MM.1S (cell line): ENCODE measurements around the gene GFI1.

Experiments
- CTCF ChIP-seq: fragments of 300-600 bp; sonication (generic); IDR thresholded peaks from 2 replicates; pipeline ENCODE4 v1.5.1; 2016; ENCODE audit warnings: antibody characterized with exemption, low read length, mixed read lengths
- EZH2 ChIP-seq: fragments of 300-600 bp; sonication (generic); optimal IDR thresholded peaks from 2 replicates; pipeline ENCODE3; 2017; ENCODE audit warnings: low read depth, mild to moderate bottlenecking, antibody characterized with exemption, low read length, mixed read lengths
- EZH2phosphoT487 ChIP-seq: fragments of 300-600 bp; sonication (generic); IDR thresholded peaks from 2 replicates; pipeline ENCODE4 v1.6.1; 2018; ENCODE audit warnings: antibody characterized with exemption, low read length

- TF ChIP-seq EZH2 (no peak), CTCF (no peak), EZH2phosphoT487 (no peak)
Measured at GRCh38 chr1:92516574-92516973, 29.8 kb upstream of the GFI1 start.
